ENCODE data around the gene APP. TPM values are rescaled to one million over a fixed set of nuclear protein-coding genes. Genes with fewer than 3 reads are reported as not detected.
A peak's percentile ranks its signal among the peaks of the same experiment; 100 is the strongest.

APP gene
- total RNA-seq, 4 donors from 2014 or later: 234 to 376 (median 343) TPM

- Histone ChIP-seq H3K36me3 (peaks cover 52% of the 10 kb centered on the region), H3K27me3 (no peaks in the 10 kb centered on the region), H3K4me1 (no peaks in the 10 kb centered on the region), H3K9me3 (no peaks in the 10 kb centered on the region), H3K27ac (no peak overlapping the region), H3K4me3 (no peak overlapping the region)
- no peak for TF ChIP-seq CTCF (IDR thresholded peaks at IDR 0.05)
- no peak for TF ChIP-seq POLR2AphosphoS5 (IDR thresholded peaks at IDR 0.05)
- TF ChIP-seq EP300 (IDR thresholded peaks at IDR 0.05): no peak
- no peak for TF ChIP-seq POLR2A (IDR thresholded peaks at IDR 0.05)
- no peak for DNase-seq (ENCODE audit: low spot score in 2 of 2)
- WGBS: 80% methylated on average over 8 of the region's 8 CpGs
Measured at GRCh38 chr21:25974964-25975363, 195.6 kb downstream of the APP start.

- WGBS: 72% methylated on average over 15 of the region's 15 CpGs
- H3K36me3 ChIP-seq: peaks cover 48% of the 10 kb centered on the region
Measured at GRCh38 chr21:25970254-25970930, 200.2 kb downstream of the APP start.

GRCh38 chr21:25967901-25968438 is 202.6 kb downstream of the APP start:
- TF ChIP-seq EP300 (IDR thresholded peaks at IDR 0.05) (no peak), POLR2A (IDR thresholded peaks at IDR 0.05) (no peak), CTCF (IDR thresholded peaks at IDR 0.05) (no peak), POLR2AphosphoS5 (IDR thresholded peaks at IDR 0.05) (no peak)
- DNase-seq (ENCODE audit: low spot score in 2 of 2): no peak
- H3K4me1 ChIP-seq: peaks cover 14% of the 10 kb centered on the region

More at GRCh38 chr21:25970254-25970930, 200.2 kb downstream of the APP start:
- no peak overlapping the region for H3K27ac ChIP-seq
- TF ChIP-seq CTCF (IDR thresholded peaks at IDR 0.05) (no peak), EP300 (IDR thresholded peaks at IDR 0.05) (no peak), POLR2AphosphoS5 (IDR thresholded peaks at IDR 0.05) (no peak)
- no peaks in the 10 kb centered on the region for H3K9me3 ChIP-seq
- H3K27me3 ChIP-seq: no peaks in the 10 kb centered on the region
- no peak overlapping the region for H3K4me3 ChIP-seq
- peaks cover 10% of the 10 kb centered on the region for H3K4me1 ChIP-seq
- DNase-seq (ENCODE audit: low spot score in 2 of 2): no peak

GRCh38 chr21:25967181-25967900 is 203.2 kb downstream of the APP start:
- no peak for DNase-seq (ENCODE audit: low spot score in 2 of 2)
- H3K27ac ChIP-seq: peak overlapping the region; percentile 50
- WGBS: 32% methylated on average over 4 of the region's 4 CpGs

More at GRCh38 chr21:25967901-25968438, 202.6 kb downstream of the APP start:
- Histone ChIP-seq H3K27me3 (no peaks in the 10 kb centered on the region), H3K36me3 (peaks cover 26% of the 10 kb centered on the region), H3K27ac (peak overlapping the region; percentile 50), H3K9me3 (no peaks in the 10 kb centered on the region), H3K4me3 (no peak overlapping the region)
- 86% methylated on average over 4 of the region's 4 CpGs for WGBS

GRCh38 chr21:25965951-25966707 is 204.4 kb downstream of the APP start:
- Histone ChIP-seq H3K4me1 (peaks cover 19% of the 10 kb centered on the region), H3K27me3 (no peaks in the 10 kb centered on the region), H3K4me3 (no peak overlapping the region), H3K27ac (no peak overlapping the region), H3K36me3 (peaks cover 11% of the 10 kb centered on the region), H3K9me3 (no peaks in the 10 kb centered on the region)
- DNase-seq (ENCODE audit: low spot score in 2 of 2): no peak
- WGBS: 84% methylated on average over 3 of the region's 3 CpGs
- no peak for TF ChIP-seq POLR2A (IDR thresholded peaks at IDR 0.05)
- TF ChIP-seq CTCF (IDR thresholded peaks at IDR 0.05): no peak
- TF ChIP-seq EP300 (IDR thresholded peaks at IDR 0.05): no peak
- no peak for TF ChIP-seq POLR2AphosphoS5 (IDR thresholded peaks at IDR 0.05)

More at GRCh38 chr21:25967181-25967900, 203.2 kb downstream of the APP start:
- Histone ChIP-seq H3K36me3 (peaks cover 20% of the 10 kb centered on the region), H3K4me3 (no peak overlapping the region), H3K4me1 (peaks cover 19% of the 10 kb centered on the region), H3K9me3 (no peaks in the 10 kb centered on the region), H3K27me3 (no peaks in the 10 kb centered on the region)
- TF ChIP-seq POLR2A (IDR thresholded peaks at IDR 0.05): no peak
